Rectal smooth muscle tissue (tissue), 1 donor: ENCODE data around the gene NRDC.

Experiments
- H3K27ac ChIP-seq: one replicate; pipeline ENCODE4 v1.7.0; 2013; ENCODE audit warnings: low read depth, low read length, inconsistent platforms
- H3K27me3 ChIP-seq: one replicate; pipeline ENCODE4 v1.7.0; 2013; ENCODE audit warnings: low read length; ENCODE audit not compliant: control insufficient read depth, insufficient read depth
- H3K36me3 ChIP-seq: one replicate; pipeline ENCODE4 v1.7.0; 2013; ENCODE audit warnings: low read length; ENCODE audit not compliant: control insufficient read depth, insufficient read depth
- H3K4me1 ChIP-seq: one replicate; pipeline ENCODE4 v1.7.0; 2013; ENCODE audit warnings: low read length; ENCODE audit not compliant: control insufficient read depth, insufficient read depth
- H3K4me3 ChIP-seq: one replicate; pipeline ENCODE4 v1.7.0; 2013; ENCODE audit warnings: low read length
- H3K9ac ChIP-seq: one replicate; pipeline ENCODE4 v1.7.0; 2013; ENCODE audit warnings: low read length

The NRDC gene

DNA sequence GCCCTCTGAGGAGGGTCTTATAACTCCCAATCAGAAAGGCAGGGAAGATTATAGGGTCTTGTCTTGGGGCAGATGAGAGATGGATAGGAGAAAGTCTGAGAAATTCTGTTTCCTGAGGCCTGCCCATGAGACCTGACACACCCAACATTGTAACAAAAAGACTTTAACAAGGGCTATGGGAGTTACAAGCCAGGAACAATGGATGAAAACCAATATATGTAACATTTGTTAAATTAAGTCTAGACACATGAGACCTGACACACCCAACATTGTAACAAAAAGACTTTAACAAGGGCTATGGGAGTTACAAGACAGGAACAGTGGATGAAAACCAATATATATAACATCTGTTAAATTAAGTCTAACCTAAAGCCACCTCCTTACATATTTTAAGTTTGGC, 21.8 kb downstream of the NRDC start:
- Histone ChIP-seq H3K36me3 (peaks cover 4% of the 10 kb centered on the region), H3K4me1 (no peaks in the 10 kb centered on the region), H3K27me3 (no peaks in the 10 kb centered on the region), H3K9ac (no peak overlapping the region), H3K27ac (no peak overlapping the region), H3K4me3 (no peak overlapping the region)

DNA sequence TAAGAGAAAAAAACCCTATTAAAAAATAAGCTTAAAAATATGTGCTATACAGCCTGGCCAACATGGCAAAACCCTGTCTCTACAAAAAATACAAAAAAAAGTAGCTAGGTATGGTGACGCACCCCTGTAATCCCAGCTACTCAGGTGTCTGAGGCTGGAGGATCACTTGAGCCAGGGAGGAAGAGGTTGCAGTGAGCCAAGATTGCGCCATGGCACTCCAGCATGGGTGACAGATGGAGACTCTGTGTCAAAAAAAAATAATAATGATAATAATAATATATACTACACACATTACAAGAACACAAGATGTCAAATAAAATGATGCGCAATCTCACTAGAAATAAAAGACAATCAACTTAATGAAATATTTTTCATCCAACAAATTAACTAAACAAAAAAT, 22.9 kb downstream of the NRDC start:
- Histone ChIP-seq H3K9ac (no peak overlapping the region), H3K27ac (no peak overlapping the region), H3K4me3 (no peak overlapping the region), H3K4me1 (peaks cover 5% of the 10 kb centered on the region), H3K27me3 (no peaks in the 10 kb centered on the region), H3K36me3 (peaks cover 4% of the 10 kb centered on the region)

DNA sequence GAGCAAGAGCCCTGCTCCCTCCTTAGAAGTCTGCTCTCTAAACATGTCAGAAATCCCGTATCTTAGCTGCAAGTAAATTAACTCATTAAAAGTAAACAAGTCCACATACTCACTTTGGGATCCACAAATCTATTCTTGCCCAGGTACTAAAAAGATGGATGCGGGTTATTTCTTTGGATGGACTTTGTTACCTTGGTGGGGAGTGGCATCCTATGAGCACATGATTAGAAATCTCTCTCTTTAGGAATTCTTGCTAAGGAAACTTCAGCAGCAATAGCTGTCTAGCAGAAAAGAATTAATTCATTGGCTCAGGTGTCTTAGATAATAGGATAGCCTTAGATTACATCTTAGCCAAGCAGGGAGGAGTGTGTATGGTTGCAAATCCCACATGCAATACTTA, 25.2 kb downstream of the NRDC start:
- H3K4me3 ChIP-seq = no peak overlapping the region
- H3K27me3 ChIP-seq = no peaks in the 10 kb centered on the region

DNA sequence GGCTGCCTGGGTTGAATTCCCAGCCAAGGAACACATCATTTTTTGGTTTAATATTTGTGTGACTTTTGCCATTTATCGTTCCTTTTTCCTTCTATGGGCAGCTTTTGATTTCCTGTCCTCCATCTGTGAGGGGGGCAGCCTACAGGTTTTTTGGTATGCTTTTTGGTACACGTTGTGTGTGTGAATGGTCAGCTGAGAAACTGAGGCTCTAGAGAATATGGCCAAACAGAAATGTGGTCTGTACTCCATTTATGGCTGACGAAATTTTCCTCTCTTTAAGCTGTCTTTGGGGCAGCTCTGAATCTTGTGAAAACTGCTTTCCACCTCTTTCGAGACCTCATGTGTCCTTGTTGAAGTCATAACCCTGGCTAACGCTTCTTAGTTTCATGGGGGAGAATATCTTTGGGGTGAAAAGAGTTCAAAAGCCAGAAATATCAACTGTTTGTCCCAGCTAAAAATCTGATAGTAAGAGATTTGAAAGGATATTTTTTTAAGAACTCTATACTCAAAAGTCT, 26.6 kb downstream of the NRDC start:
- no peak overlapping the region for H3K9ac ChIP-seq
- H3K36me3 ChIP-seq = peaks cover 4% of the 10 kb centered on the region
- H3K27ac ChIP-seq = no peak overlapping the region

More for the DNA sequence above, 25.2 kb downstream of the NRDC start:
- no peak overlapping the region for H3K27ac ChIP-seq
- H3K9ac ChIP-seq = no peak overlapping the region
- peaks cover 5% of the 10 kb centered on the region for H3K4me1 ChIP-seq
- peaks cover 4% of the 10 kb centered on the region for H3K36me3 ChIP-seq

GRCh38 chr1:51850420-51851223, 27.9 kb downstream of the NRDC start:
- Histone ChIP-seq H3K27ac (no peak overlapping the region), H3K4me1 (peaks cover 5% of the 10 kb centered on the region), H3K27me3 (no peaks in the 10 kb centered on the region), H3K4me3 (no peak overlapping the region), H3K36me3 (peaks cover 4% of the 10 kb centered on the region), H3K9ac (no peak overlapping the region)

More for the DNA sequence above, 26.6 kb downstream of the NRDC start:
- Histone ChIP-seq H3K4me1 (peaks cover 5% of the 10 kb centered on the region), H3K4me3 (no peak overlapping the region), H3K27me3 (no peaks in the 10 kb centered on the region)

DNA sequence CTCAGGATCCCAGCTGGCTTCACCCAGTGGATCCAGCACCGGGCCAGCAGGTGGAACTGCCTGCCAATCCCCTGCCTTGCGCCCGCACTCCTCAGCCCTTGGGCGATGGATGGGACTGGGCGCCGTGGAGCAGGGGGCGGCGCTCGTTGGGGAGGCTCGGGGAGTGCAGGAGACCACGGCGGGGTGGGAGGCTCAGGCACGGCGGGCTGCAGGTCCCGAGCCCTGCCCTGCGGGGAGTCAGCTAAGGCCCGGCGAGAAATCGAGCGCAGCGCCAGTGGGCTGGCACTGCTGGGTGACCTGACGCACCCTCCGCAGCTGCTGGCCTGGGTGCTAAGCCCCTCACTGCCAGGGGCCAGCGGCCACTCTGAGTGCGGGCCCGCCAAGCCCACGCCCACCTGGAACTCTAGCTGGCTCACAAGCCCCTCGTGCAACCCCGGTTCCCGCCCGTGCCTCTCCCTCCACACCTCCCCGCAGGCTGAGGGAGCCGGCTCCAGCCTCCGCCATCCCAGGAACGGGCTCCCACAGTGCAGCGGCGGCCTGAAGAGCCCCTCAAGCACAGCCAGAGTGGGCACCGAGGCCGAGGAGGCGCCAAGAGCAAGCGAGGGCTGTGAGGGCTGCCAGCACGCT, 31.1 kb downstream of the NRDC start:
- Histone ChIP-seq H3K9ac (no peak overlapping the region), H3K27ac (no peak overlapping the region), H3K27me3 (no peaks in the 10 kb centered on the region), H3K4me3 (no peak overlapping the region), H3K4me1 (peaks cover 5% of the 10 kb centered on the region), H3K36me3 (no peaks in the 10 kb centered on the region)

DNA sequence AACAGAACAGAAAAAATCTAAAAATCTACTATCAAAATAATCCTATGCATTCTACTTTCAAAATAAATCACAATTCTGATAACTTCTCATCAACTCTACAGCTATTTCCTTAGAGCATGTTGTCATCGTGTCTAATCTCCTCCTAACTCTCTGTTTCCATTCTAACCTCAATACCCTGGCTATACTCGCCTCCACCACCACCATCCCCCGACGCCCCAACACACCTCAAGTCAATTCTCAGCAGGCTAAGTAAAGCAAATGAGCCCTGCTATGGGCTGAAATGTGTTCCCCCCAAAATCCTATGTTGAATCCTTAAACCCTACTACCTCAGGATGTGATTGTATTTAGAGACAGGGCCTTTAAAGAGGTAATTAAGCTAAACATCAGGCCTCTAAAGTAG, 34.6 kb downstream of the NRDC start:
- no peaks in the 10 kb centered on the region for H3K27me3 ChIP-seq
- no peaks in the 10 kb centered on the region for H3K4me1 ChIP-seq
- H3K36me3 ChIP-seq = peaks cover 2% of the 10 kb centered on the region
- H3K27ac ChIP-seq = no peak overlapping the region
- no peak overlapping the region for H3K4me3 ChIP-seq
- no peak overlapping the region for H3K9ac ChIP-seq

DNA sequence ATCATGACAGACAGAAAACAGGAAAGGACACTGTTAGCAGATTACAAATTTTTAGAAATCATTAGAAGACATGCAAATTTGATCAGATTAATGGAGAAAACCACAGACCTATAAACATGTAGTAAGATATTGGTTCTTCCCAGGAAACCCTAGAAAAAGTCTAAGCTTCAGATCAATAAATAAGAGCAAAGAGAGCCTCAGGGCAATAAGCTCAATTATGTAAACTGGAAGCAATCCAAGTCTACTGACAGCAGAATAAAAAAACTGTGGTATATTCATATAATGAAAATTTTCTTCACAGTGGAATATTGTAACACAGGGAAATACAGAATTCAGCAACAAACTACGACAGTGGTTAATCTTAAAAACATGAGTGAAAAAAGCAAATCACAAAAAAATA, 36.3 kb downstream of the NRDC start:
- no peaks in the 10 kb centered on the region for H3K27me3 ChIP-seq
- no peak overlapping the region for H3K27ac ChIP-seq
- H3K4me3 ChIP-seq = no peak overlapping the region
- no peaks in the 10 kb centered on the region for H3K4me1 ChIP-seq
- H3K36me3 ChIP-seq = peaks cover 2% of the 10 kb centered on the region
- no peak overlapping the region for H3K9ac ChIP-seq

DNA sequence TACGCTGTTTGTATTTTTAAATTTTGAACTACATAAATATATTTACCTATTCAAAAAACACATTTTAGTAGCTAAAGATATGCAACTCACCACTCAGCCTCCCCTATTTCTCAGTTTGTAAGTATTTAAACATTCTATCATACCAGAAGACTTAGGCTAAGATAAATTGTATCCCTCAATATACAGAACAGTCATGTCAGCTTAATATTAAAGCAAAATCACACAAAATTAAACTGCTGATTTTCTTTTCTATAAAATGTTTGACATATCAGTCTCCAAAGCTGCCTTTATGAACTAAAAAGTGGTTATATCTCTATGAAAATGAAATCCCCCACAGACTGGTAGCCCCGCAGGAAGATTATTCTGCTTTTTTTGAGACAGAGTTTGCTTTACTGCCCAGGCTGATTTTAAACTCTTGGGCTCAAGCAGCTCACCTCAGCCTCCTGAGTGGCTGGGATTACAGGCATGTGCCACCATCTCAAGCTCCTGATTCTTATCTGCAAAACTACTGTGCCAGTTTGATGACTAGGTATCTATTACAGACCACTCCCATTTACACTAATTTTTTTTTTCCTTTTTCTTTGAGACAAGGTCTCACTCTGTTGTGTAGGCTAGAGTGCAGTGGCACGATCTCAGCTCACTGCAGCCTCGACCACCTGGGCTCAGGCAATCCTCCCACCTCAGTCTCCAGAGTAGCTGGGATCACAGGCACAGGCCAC, 37.6 kb downstream of the NRDC start:
- H3K27me3 ChIP-seq = no peaks in the 10 kb centered on the region
- no peak overlapping the region for H3K27ac ChIP-seq
- H3K4me1 ChIP-seq = no peaks in the 10 kb centered on the region
- no peak overlapping the region for H3K9ac ChIP-seq
- H3K36me3 ChIP-seq = peaks cover 2% of the 10 kb centered on the region
- H3K4me3 ChIP-seq = no peak overlapping the region

DNA sequence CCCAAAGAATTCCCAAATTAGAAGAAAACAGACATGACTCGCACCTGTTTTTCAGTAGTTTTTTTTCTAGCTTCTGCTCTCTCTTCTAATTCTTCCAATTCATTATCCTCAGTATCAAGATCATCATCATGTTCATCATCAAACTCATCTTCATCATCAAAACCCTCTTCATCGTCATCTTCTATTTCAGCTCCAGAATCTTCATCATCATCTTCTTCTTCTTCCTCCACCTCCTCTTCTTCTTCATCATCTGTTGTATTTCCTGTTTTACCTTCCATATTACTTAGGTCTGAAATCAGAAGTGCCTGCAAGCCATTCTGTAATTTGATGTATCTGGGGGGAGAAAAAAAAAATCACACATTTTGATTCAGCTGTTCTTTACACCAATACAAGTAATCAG, 38.3 kb downstream of the NRDC start:
- no peak overlapping the region for H3K27ac ChIP-seq
- peaks cover 2% of the 10 kb centered on the region for H3K36me3 ChIP-seq
- no peaks in the 10 kb centered on the region for H3K4me1 ChIP-seq
- no peak overlapping the region for H3K9ac ChIP-seq
- H3K4me3 ChIP-seq = no peak overlapping the region
- H3K27me3 ChIP-seq = no peaks in the 10 kb centered on the region

- Histone ChIP-seq H3K4me3 (no peak overlapping the region), H3K27ac (no peak overlapping the region), H3K36me3 (peaks cover 2% of the 10 kb centered on the region), H3K27me3 (no peaks in the 10 kb centered on the region), H3K4me1 (no peaks in the 10 kb centered on the region), H3K9ac (no peak overlapping the region)
Observed at GRCh38 chr1:51839094-51839493, 39.4 kb downstream of the NRDC start.

- H3K36me3 ChIP-seq = peaks cover 2% of the 10 kb centered on the region
- no peak overlapping the region for H3K27ac ChIP-seq
- no peaks in the 10 kb centered on the region for H3K27me3 ChIP-seq
- H3K4me3 ChIP-seq = no peak overlapping the region
- no peaks in the 10 kb centered on the region for H3K4me1 ChIP-seq
- no peak overlapping the region for H3K9ac ChIP-seq
Observed at GRCh38 chr1:51837243-51837642, 41.3 kb downstream of the NRDC start.
